GM21390 (cell line): ENCODE data around the gene KCNQ1.
A peak's percentile ranks its signal among the peaks of the same experiment; 100 is the strongest.

Experiments
- ATAC-seq: cut with Tn5 transposase; IDR thresholded peaks from one replicate; pipeline ENCODE4 v1.9.1; 2021; ENCODE audit not compliant: unreplicated experiment

KCNQ1 gene, protein sequence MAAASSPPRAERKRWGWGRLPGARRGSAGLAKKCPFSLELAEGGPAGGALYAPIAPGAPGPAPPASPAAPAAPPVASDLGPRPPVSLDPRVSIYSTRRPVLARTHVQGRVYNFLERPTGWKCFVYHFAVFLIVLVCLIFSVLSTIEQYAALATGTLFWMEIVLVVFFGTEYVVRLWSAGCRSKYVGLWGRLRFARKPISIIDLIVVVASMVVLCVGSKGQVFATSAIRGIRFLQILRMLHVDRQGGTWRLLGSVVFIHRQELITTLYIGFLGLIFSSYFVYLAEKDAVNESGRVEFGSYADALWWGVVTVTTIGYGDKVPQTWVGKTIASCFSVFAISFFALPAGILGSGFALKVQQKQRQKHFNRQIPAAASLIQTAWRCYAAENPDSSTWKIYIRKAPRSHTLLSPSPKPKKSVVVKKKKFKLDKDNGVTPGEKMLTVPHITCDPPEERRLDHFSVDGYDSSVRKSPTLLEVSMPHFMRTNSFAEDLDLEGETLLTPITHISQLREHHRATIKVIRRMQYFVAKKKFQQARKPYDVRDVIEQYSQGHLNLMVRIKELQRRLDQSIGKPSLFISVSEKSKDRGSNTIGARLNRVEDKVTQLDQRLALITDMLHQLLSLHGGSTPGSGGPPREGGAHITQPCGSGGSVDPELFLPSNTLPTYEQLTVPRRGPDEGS

DNA sequence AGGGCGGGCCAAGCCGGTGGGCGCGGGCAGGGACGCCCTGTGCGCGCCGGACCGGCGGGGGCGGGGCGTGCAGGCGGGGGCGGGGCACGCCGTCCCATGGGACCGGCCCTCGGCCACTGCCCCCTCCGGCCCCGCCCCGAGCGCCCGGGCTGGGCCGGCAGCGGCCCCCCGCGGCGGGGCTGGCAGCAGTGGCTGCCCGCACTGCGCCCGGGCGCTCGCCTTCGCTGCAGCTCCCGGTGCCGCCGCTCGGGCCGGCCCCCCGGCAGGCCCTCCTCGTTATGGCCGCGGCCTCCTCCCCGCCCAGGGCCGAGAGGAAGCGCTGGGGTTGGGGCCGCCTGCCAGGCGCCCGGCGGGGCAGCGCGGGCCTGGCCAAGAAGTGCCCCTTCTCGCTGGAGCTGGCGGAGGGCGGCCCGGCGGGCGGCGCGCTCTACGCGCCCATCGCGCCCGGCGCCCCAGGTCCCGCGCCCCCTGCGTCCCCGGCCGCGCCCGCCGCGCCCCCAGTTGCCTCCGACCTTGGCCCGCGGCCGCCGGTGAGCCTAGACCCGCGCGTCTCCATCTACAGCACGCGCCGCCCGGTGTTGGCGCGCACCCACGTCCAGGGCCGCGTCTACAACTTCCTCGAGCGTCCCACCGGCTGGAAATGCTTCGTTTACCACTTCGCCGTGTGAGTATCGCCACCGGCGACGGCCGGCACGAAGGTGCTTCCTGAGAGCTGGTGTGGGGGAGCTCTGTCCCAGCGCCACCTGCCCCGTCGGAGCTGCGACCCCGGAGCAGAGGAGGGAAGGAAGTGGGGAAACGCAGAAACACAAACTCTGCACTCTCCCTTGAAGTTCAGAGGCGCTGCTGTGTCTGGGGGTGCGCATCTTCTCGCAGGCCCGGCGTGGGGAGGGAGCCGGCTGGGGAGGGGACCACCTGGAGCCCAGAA lies at the start of gene KCNQ1:
Gene KCNQ1, plus strand, starts transcription at position 188 of the 925 bp plus-strand sequence. Its CDS starts 91 bp downstream, at position 279.
- ATAC-seq = no peak

DNA sequence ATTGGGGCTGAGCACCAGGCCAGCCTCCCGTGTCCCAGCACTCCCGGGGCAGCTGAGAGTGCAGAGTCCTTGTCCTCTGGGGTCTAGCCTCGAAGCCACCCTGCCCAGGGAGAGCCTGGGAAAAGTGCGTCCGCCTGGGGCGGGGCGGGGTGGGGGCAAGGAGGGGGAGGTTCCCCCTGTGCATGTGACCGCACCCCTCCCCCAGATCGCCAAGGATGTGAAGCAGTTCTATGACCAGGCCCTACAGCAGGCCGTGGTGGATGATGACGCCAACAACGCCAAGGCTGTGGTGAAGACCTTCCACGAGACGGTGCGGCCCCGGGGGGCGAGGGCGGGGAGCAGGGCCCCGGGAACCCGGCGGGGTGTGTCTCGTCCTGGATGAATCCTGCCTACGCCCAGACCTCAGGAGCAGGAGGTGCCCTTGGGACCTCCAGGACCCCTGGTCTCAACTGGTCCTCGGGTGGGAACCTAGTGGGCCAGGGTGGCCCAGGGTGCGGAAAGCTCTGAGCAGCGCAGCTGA lies 49.5 kb upstream of the KCNQ1 start:
- ATAC-seq = no peak

DNA sequence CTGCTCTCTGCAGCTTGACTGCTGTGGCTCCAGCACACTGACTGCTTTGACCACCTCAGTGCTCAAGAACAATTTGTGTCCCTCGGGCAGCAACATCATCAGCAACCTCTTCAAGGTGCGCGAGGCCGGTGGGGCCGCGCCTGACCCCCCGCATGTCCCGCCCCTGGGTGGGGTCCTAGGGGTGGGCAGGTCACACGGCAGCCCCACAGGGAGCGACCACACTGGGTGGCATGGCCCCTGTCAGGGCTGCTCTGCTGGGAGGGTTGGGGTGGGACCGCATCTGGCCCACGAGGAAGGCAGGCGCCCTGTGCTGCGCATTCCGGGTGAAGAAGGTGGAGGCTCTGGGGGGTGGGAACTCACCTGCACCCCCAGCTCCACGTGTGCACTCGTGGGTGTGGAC lies 49.0 kb upstream of the KCNQ1 start:
- ATAC-seq = no peak

DNA sequence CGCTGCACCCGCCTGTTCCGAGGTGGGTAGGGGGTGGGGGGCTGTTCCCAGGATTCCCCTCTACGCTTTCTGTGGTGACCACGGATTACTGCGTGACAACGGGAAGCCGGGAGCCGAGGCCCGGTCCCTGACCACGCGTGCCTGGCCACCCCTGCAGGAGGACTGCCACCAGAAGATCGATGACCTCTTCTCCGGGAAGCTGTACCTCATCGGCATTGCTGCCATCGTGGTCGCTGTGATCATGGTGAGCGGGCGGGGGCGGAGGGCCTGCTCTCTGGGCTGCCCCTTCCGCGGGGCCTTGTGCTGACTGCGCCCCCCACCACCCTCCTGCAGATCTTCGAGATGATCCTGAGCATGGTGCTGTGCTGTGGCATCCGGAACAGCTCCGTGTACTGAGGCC lies 48.3 kb upstream of the KCNQ1 start:
- no peak for ATAC-seq

DNA sequence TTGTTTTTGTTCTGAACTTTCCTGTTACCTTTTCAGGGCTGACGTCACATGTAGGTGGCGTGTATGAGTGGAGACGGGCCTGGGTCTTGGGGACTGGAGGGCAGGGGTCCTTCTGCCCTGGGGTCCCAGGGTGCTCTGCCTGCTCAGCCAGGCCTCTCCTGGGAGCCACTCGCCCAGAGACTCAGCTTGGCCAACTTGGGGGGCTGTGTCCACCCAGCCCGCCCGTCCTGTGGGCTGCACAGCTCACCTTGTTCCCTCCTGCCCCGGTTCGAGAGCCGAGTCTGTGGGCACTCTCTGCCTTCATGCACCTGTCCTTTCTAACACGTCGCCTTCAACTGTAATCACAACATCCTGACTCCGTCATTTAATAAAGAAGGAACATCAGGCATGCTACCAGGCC lies 47.8 kb upstream of the KCNQ1 start:
- ATAC-seq = no peak

DNA sequence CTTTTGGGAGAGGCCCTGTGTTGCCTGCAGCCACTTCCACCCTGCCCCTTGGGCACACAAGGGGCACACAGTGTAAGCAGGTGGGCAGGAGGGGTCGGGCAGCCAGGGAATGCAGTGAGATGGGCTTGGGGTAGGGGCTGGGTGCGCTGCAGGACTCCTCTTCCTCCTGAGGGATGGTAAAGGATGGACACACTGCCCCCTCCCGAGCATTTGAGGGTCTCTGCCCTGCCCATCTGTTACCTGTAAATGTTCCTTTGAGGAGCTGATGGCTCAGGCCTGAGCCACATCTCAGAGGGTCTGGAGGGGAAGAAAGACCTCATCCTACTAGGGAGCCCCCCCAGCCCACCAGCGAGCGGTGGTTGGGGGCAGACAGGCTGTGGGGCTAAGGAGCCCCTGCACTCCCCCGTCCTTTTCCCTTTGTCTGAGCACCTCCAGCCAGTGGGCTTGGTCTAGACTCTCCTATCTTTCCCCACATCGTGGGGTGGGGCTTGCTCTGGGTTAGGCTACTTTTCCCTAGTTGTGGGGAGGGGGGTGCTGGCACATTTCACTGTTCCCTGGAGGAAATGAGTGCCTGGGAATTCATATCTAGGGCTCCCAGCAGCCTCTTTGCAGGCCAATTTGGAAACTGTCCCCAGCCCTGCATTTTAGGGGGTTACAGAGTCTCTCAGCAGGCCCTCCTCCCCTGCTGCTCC lies 46.0 kb upstream of the KCNQ1 start:
- no peak for ATAC-seq

DNA sequence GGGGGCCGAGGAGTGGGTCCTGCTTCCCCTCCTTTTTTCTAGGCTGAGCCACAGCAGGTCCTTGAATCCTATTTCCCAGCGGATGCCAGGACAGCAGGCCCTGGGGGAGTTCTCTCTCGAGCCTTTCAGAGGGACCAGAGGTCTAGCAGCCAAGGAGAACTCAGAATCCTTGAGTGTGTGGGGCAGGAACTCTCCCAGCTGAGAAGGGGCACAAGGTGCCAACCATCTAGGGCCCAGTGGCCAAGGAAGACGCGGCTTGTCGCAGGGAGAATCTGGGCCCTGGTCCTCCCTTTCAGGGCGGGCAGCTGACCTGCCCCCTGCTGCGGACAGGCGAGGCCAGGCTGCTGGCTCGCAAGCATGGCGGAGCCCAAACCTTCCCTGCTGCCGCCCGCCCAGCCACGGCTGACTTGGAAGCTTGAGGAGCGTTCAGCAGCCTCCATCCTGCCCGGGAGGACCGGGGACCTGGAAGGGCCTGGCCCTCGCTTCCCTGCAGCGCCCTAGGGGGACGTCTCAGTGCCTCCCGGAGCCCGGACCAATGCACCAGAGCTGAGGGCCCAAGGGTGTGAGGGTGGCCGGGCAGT lies 45.2 kb upstream of the KCNQ1 start:
- ATAC-seq = peak; percentile 6

DNA sequence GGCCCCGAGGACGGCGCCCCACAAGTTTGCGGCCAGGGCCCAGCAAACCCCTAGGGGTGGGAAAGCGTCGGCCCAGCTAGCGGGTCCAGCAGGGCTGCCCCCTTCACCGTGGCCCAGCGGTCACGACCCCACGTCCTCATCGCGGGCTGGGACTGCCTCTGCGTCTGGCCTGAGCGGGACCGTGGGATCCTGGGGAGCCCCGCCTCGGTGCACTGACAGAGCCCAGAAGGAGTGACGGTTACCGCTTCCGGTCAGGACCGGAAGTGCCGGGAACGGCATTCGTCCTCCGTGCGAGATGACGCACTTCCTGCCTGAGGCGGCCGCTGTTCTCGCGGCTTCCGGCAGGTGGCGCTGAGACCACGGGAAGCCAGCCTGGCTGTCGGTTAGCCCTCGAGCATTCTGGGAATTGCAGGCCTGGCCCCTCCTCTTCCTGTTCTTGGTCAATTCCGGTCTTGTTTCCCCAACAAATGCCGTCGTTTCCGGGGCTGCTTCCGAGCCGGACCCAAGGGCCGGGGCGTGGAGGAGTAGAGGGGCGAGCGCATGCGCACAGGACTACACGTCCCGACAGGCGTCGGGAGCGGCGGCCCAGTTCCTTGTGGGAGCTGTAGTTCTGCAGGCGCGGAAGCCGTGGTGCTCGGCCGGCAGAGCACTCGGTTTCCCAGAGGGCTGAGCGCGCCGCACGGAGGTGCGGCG lies 44.6 kb upstream of the KCNQ1 start, which contains the start of gene TSSC4:
Gene TSSC4, plus strand, starts transcription at position 682 of the 693 bp plus-strand sequence. CDS start 1,884 bp downstream, outside the sequence.
- peak; percentile 78 for ATAC-seq

DNA sequence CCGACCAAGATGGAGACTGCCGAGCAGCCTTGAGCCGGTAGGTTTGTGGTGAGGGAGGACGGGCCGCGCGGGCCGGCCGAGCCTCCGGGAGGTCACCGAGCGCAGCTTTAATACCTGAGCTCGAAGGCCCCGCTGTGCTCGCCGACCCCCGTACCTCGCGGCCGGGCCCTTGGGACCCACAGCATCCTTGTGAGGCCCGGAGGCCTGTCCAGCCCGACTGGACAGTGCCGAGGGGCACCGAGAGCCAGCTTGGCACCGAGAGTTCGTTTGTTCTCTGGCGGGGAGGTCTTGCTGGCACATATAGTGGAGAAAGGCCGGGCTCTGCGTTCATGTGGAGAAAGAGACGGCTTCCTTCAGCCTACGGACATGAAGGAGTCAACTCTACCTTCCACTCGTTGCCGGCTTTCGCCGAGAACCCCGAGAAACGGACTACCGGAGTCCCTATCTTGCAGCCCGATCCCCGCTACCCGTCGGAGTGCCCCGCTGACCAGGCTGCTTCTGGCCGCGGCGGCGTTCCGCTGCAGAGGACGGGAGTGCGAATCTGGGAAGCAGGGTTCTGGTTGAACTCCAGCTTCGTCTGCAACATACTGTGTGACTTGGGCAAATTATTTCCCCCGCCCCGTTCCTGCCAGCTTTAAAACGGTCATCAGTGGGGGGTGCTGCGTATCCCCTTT lies 43.9 kb upstream of the KCNQ1 start:
- no peak for ATAC-seq

DNA sequence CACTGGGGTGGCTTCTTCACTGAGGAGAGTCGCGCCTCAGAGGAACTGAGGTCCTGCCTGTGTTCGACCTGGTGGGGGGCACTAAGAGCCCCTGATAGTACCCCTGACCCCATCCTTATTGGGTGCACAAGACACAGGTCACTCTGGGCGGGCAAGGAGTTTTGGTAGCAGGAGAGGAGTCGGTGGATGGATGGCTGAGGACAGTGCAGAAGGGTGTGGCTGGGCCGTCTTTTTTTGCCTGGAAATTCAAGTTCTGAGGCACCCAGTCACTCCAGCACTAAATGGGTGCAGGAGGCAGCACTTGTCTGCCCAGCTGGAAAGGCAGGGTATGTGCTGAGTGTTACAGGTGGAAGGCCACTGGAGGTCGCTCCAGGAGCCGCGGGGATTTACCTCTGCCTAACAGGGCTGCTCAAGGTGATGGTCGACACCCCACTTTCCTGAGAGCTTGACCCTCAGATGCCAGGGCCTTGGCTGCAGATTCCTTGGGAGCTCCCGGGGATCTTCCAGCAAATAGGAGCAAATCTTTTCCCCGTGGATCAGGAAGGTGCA lies 43.3 kb upstream of the KCNQ1 start:
- ATAC-seq = no peak

DNA sequence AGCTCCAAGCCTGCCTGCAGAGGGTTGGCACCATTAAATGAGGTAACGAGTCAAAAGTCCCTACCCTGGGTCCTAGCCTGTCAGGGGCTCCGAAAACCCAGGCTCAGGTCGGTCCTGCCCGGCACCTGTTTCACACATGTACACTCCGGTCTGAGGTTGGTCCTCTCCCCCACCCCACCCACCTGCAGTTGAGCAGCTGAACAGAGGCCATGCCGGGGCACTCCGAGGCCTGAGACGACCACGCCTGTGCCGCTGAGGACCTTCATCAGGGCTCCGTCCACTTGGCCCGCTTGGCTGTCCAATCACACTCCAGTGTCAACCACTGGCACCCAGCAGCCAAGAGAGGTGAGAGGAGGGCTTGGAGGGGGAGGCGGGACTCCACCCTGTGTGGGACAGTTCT lies 42.7 kb upstream of the KCNQ1 start:
- ATAC-seq = no peak

DNA sequence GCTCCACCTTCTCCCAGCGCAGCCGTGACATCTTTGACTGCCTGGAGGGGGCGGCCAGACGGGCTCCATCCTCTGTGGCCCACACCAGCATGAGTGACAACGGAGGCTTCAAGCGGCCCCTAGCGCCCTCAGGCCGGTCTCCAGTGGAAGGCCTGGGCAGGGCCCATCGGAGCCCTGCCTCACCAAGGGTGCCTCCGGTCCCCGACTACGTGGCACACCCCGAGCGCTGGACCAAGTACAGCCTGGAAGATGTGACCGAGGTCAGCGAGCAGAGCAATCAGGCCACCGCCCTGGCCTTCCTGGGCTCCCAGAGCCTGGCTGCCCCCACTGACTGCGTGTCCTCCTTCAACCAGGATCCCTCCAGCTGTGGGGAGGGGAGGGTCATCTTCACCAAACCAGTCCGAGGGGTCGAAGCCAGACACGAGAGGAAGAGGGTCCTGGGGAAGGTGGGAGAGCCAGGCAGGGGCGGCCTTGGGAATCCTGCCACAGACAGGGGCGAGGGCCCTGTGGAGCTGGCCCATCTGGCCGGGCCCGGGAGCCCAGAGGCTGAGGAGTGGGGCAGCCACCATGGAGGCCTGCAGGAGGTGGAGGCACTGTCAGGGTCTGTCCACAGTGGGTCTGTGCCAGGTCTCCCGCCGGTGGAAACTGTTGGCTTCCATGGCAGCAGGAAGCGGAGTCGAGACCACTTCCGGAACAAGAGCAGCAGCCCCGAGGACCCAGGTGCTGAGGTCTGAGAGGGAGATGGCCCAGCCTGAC lies 41.7 kb upstream of the KCNQ1 start:
- ATAC-seq = no peak

DNA sequence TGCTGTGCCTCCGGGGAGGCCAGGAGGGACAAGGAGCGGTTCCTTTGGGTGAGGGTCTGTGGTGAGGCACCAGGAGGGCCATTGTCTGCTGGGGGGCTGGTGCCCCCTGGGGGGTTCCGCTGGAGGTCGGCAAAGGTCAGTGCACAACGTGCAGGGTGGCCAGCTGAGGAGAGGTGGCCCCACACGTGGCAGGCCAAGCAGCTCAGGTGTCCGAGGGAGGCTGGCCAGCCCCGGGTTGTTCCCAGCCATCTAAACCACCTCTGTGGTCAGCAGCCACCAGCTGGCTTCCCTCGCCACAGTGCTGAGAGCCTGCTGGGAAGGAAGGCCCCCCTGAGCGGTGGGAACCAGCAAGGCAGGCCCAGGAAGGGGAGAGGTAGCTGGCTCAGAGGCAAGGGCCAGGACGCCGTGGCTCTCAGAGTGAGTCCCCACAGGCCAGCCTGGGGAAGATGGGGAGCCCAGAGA lies 40.0 kb upstream of the KCNQ1 start:
- no peak for ATAC-seq

DNA sequence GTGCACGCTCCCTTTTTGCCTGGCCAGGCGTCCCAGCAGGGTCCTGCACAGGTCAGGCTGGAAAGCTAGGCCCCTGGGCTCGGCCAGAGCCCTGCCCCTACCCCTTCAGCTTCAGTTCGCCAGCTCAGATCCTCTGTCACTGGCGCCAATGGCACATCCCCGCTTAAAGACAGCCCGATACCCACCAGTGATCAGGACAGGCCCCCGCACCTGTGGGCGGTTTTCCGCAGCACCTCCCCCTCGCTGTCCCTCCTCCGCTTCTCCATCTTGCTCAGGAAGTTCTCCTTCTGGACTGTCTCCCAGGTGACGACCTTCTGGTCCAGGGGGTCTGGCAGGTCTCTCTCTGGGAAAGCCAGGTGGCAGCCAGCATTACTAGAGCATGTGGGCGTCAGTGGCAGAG lies 38.4 kb upstream of the KCNQ1 start:
- no peak for ATAC-seq

DNA sequence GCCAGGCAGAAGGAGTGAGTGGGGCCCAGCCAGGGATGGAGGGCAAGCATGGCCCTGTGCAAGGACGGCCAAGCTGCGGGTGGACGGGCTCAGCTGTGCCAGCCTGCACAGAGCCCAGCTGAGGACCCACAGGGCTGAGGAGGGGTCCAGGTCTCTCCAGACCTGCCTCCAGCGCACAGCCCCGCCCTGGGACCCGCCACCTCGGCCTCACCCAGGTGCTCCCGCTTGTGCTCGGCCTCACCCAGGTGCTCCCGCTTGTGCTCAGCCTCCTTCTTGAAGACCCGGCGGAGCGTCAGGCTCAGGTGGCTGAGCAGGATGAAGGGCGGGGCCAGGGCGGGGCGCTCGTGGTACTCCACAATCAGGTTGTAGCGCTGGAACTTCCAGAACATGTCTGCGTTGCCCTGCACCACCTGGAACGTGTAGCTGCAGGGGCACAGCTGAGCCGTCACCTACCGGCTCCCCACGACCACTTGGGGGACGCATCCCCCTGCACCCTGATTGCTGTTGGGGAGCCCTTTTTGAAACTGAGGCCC lies 37.9 kb upstream of the KCNQ1 start:
- no peak for ATAC-seq

DNA sequence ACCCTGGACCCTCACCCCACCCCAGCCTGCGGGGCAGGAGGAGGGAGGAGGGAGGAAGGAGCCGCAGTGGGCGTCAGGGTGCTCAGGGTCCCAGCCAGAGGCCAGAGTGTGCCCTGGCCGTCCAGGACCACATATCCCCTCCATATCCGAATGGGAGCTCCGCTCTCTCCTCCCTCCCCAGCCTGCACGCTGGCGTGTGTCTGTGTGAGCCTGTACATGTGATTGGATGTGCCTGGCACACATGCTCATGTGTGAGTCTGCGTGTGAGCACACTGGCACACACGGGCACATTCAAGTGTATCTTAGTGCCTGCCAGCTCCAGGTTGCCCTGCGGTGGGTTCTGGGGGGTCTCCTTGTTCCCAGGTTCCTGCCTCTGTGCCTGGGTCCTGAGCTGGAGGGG lies 36.1 kb upstream of the KCNQ1 start:
- ATAC-seq = no peak

DNA sequence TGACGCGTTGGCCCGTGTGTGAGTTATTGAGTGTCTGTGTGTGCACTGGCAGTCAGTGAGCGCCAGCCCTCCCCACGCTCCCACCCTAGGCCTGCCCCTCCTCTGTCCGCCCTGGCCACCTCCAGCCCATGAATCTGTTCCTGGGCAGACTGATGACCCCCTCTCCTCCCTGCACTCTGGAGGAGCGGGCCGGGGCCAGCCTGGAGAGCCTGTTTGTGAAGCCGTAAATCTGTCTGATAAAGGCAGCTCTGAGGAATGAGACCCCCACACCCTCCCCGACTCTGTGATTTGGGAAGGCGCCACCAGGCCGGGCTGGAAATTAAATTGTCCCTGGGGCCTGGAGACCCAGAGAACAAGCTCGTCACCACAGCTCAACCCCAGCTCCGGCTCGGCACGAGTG lies 35.7 kb upstream of the KCNQ1 start:
- no peak for ATAC-seq
